GM23338 (cell line): Measurements from ENCODE around the gene HAT1. TPM values are rescaled to one million over a fixed set of nuclear protein-coding genes. Genes with fewer than 3 reads are reported as not detected.

Experiments used
- ATAC-seq: fragments of 200-7000 bp; cut with Tn5 transposase; 3 replicates; pipeline ENCODE4 v1.9.1; 2020
- DNase-seq: peaks from one replicate; pipeline ENCODE4 v3.0.0-alpha.2; 2015; ENCODE audit warnings: low spot score
- H2AFZ ChIP-seq: fragments of 200-600 bp; sonication (generic); 2 replicates; pipeline ENCODE4 v1.8.0; 2016; ENCODE audit warnings: antibody characterized with exemption, mild to moderate bottlenecking, moderate library complexity
- H3F3A ChIP-seq: fragments of 200-600 bp; sonication (generic); replicated peaks from 2 replicates; pipeline ENCODE4 v1.8.0; 2017; ENCODE audit warnings: antibody characterized with exemption, mixed run types, low read depth
- H3K27ac ChIP-seq: fragments of 200-600 bp; sonication (generic); 2 replicates; pipeline ENCODE4 v1.6.1; 2016; ENCODE audit warnings: low read depth
- H3K27me3 ChIP-seq: fragments of 200-600 bp; sonication (generic); 2 replicates; pipeline ENCODE4 v1.8.0; 2016; ENCODE audit warnings: mild to moderate bottlenecking, mixed run types, moderate library complexity; ENCODE audit not compliant: insufficient read depth
- H3K36me3 ChIP-seq: fragments of 200-600 bp; sonication (generic); 2 replicates; pipeline ENCODE4 v1.8.0; 2016; ENCODE audit warnings: mild to moderate bottlenecking; ENCODE audit not compliant: insufficient read depth
- H3K4me1 ChIP-seq: fragments of 200-600 bp; sonication (generic); 2 replicates; pipeline ENCODE4 v1.8.0; 2016; ENCODE audit warnings: mild to moderate bottlenecking, moderate library complexity; ENCODE audit not compliant: insufficient read depth
- H3K4me2 ChIP-seq: fragments of 200-600 bp; sonication (generic); 2 replicates; pipeline ENCODE4 v1.7.1; 2017; ENCODE audit warnings: mixed run types
- H3K4me3 ChIP-seq: fragments of 200-600 bp; sonication (generic); 2 replicates; pipeline ENCODE4 v1.6.1; 2016; ENCODE audit warnings: mixed run types
- H3K79me2 ChIP-seq: fragments of 200-600 bp; sonication (generic); replicated peaks from 2 replicates; pipeline ENCODE4 v1.8.0; 2017; ENCODE audit warnings: mild to moderate bottlenecking; ENCODE audit not compliant: insufficient read depth
- H3K9me2 ChIP-seq: fragments of 200-600 bp; sonication (generic); 2 replicates; pipeline ENCODE4 v1.8.0; 2017; ENCODE audit not compliant: insufficient read depth
- H4K20me1 ChIP-seq: fragments of 200-600 bp; sonication (generic); replicated peaks from 2 replicates; pipeline ENCODE4 v1.8.0; 2017; ENCODE audit warnings: mild to moderate bottlenecking; ENCODE audit not compliant: insufficient read depth
- H3K27ac Mint-ChIP-seq: 2 replicates; pipeline ENCODE4 v1.8.0; 2020; ENCODE audit warnings: inconsistent platforms, mild to moderate bottlenecking, moderate library complexity, mixed read lengths
- H3K27me3 Mint-ChIP-seq: 3 replicates; pipeline ENCODE4 v1.8.0; 2022; ENCODE audit warnings: low read depth, mild to moderate bottlenecking, moderate library complexity, mixed read lengths, inconsistent platforms; ENCODE audit not compliant: insufficient read depth, poor library complexity
- H3K36me3 Mint-ChIP-seq: 3 replicates; pipeline ENCODE4 v1.8.0; 2021; ENCODE audit warnings: low read depth, mild to moderate bottlenecking, inconsistent platforms, moderate library complexity, mixed read lengths
- H3K4me1 Mint-ChIP-seq: 3 replicates; pipeline ENCODE4 v1.8.0; 2020; ENCODE audit warnings: mild to moderate bottlenecking, inconsistent platforms, mixed read lengths
- H3K4me3 Mint-ChIP-seq: 3 replicates; pipeline ENCODE4 v1.8.0; 2021; ENCODE audit warnings: moderate library complexity, mild to moderate bottlenecking, inconsistent platforms, mixed read lengths
- H3K9me3 Mint-ChIP-seq: 3 replicates; pipeline ENCODE4 v1.8.0; 2020; ENCODE audit warnings: moderate library complexity, mild to moderate bottlenecking, inconsistent platforms, mixed read lengths
- CREB1 ChIP-seq: fragments of 250-450 bp; sonication (Bioruptor Pico); IDR thresholded peaks from 2 replicates; pipeline ENCODE4 v1.5.0; 2020; ENCODE audit warnings: low read depth, mild to moderate bottlenecking, moderate library complexity
- EZH2phosphoT487 ChIP-seq: fragments of 200-600 bp; sonication (generic); IDR thresholded peaks from one replicate; pipeline ENCODE4 v1.8.1; 2018; ENCODE audit warnings: antibody characterized with exemption; ENCODE audit not compliant: unreplicated experiment
- JUNB ChIP-seq: IDR thresholded peaks from one replicate; pipeline ENCODE4 v1.6.1; 2016; ENCODE audit warnings: antibody characterized with exemption; ENCODE audit not compliant: unreplicated experiment
- NANOG ChIP-seq: IDR thresholded peaks from 2 replicates; pipeline ENCODE4 v1.6.1; 2016; ENCODE audit warnings: antibody characterized with exemption, borderline replicate concordance
- STAT1 ChIP-seq: IDR thresholded peaks from one replicate; pipeline ENCODE4 v1.6.1; 2016; ENCODE audit warnings: antibody characterized with exemption; ENCODE audit not compliant: unreplicated experiment
- ZNF114 ChIP-seq: fragments of 250-450 bp; sonication (Bioruptor Pico); IDR thresholded peaks from 2 replicates; pipeline ENCODE4 v1.5.0; 2020; ENCODE audit warnings: mild to moderate bottlenecking, moderate library complexity
- ZNF331 ChIP-seq: fragments of 250-450 bp; sonication (Bioruptor Pico); IDR thresholded peaks from 2 replicates; pipeline ENCODE4 v1.5.0; 2020; ENCODE audit warnings: low read depth, mild to moderate bottlenecking, moderate library complexity
- polyA plus RNA-seq: library from polyadenylated mRNA; unstranded; fragments of >200 nt; fragmentation: Nextera tagmentation; extraction: Ambion mirVana; gene quantifications from 2 replicates; pipeline ENCODE4 v1.2.1, GENCODE V29; 2016
- total RNA-seq: library from RNA; depleted of rRNA; stranded (reverse); fragments of >200 nt; shearing (Covaris generic); gene quantifications from 2 replicates; pipeline ENCODE4 v1.2.3, GENCODE V29; 2014
- TF ChIP-seq, protein P1 (sequence below): IDR thresholded peaks from 2 replicates; pipeline ENCODE4 v1.6.1; 2016; ENCODE audit warnings: antibody characterized with exemption
- TF ChIP-seq, protein P2 (sequence below): IDR thresholded peaks from one replicate; pipeline ENCODE4 v1.6.1; 2018; ENCODE audit warnings: antibody characterized with exemption; ENCODE audit not compliant: unreplicated experiment
- TF ChIP-seq, protein P3 (sequence below), 2 experiments: fragments of 200-600 bp in 1 of 2; sonication (generic) in 1 of 2; conservative IDR thresholded peaks; 2 replicates each; pipeline versions ENCODE4 v1.5.1 to v1.6.1; 2016 to 2017; ENCODE audit warnings: antibody characterized with exemption in 2 of 2, low read depth in 2 of 2, mild to moderate bottlenecking in 2 of 2, moderate library complexity in 1 of 2

The HAT1 gene
- total and polyA plus RNA-seq, 2 experiments from 2014 or later, result 67.2 to 67.5 TPM

DNA sequence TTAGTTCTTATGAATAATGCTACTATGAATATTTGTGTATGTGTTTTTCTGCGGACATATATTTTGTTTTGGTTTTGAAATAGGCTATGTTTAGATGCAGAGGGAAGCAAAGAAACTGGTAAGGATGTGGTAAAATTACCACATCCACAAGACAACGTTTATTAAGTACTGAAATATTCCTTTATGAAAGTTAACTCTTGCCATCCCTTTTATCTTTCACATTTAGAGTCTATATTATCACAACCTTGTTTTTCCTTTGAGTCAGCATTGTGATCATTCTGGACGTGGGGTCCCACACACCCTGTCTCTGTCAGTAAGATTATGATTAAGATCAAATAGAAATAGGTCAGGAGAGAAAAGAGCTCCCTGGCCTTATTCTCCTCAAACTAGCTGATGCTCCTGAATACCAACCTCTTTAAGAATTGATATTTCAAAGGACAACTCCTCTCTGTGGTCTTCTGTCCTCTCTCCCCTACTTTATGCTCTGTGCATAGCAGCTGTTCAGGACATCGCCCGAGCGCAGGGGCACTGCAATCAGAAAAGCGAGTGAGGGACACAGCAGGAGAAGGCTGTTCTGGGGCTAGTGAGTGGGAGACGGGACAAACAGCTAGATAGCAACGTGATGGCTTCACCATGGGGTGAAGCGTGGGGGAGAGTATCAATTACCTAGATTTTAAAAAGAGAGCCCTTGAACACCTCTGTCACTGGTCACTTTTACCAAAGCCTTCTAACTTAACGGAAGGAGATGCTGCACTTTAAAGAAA is 89.7 kb downstream of the HAT1 start:
- Mint-ChIP-seq H3K4me1 (peaks cover 18% of the 10 kb centered on the region), H3K36me3 (no peaks in the 10 kb centered on the region), H3K27me3 (peaks cover 4% of the 10 kb centered on the region), H3K27ac (no peak overlapping the region), H3K4me3 (no peak overlapping the region), H3K9me3 (no peaks in the 10 kb centered on the region; the same call in 2 of the 3 replicates)
- H3K4me2 ChIP-seq, result no peak overlapping the region
- 0 out of 2 replicates have a peak, but pooled peaks cover 3% of the 10 kb centered on the region for H4K20me1 ChIP-seq
- H3F3A ChIP-seq, result no peaks in the 10 kb centered on the region
- no peaks in the 10 kb centered on the region for H3K27me3 ChIP-seq
- no peak overlapping the region for H3K4me3 ChIP-seq
- DNase-seq (no peak), ATAC-seq (peak; percentile 41)
- H3K79me2 ChIP-seq, result no peaks in the 10 kb centered on the region; the same call in 1 of the 2 replicates
- TF ChIP-seq, protein P1, sequence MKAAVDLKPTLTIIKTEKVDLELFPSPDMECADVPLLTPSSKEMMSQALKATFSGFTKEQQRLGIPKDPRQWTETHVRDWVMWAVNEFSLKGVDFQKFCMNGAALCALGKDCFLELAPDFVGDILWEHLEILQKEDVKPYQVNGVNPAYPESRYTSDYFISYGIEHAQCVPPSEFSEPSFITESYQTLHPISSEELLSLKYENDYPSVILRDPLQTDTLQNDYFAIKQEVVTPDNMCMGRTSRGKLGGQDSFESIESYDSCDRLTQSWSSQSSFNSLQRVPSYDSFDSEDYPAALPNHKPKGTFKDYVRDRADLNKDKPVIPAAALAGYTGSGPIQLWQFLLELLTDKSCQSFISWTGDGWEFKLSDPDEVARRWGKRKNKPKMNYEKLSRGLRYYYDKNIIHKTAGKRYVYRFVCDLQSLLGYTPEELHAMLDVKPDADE, result no peak
- TF ChIP-seq STAT1 (no peak), NANOG (no peak), CREB1 (CRISPR knock-in tag) (no peak), EZH2phosphoT487 (no peak), ZNF331 (no peak), JUNB (no peak)
- no peak overlapping the region for H2AFZ ChIP-seq
- H3K27ac ChIP-seq, result no peak overlapping the region
- no peaks in the 10 kb centered on the region; the same call in 1 of the 2 replicates for H3K9me2 ChIP-seq
- H3K4me1 ChIP-seq, result peaks cover 20% of the 10 kb centered on the region
- no peaks in the 10 kb centered on the region for H3K36me3 ChIP-seq

DNA sequence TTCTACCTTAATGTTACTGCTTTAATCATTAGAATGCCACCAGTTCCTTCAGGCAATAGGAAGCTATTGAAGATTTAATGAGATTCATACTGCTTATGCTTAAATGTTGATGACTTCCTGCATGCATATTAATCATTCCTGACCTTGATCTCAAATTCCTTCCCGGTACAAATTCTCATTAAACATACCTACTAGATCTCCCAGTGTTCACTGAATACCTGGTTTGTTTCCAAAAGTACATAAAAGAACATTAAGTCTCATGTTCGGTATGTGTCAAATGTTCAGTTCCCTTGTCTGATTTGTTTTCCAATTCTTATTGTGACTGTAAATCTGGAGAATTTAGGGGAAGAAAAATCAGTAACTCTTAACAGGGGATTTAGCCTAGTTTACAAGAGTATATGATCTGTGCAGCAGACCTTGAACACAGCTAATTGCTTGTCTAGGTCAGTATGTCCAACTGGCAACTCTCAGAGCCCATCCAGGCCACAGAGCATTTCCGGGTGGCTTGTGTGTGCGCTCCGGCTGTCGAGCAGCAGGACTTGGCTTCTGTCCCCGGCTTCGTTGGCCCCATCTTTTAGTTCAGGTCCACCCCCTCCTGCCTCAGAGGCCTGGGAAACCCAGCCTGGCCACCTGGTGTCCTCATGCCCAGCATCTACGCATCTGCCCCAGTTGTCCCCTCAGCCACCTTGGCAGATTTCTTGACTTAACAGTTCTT is 90.6 kb downstream of the HAT1 start:
- H3K4me3 ChIP-seq, result no peak overlapping the region
- H3K9me2 ChIP-seq, result no peaks in the 10 kb centered on the region; the same call in 1 of the 2 replicates
- Mint-ChIP-seq H3K27ac (peak overlapping the region; percentile 9), H3K36me3 (no peaks in the 10 kb centered on the region), H3K4me3 (peak overlapping the region; percentile 4; the same call in 1 of the 3 replicates), H3K27me3 (peaks cover 4% of the 10 kb centered on the region), H3K9me3 (no peaks in the 10 kb centered on the region; the same call in 2 of the 3 replicates), H3K4me1 (peaks cover 18% of the 10 kb centered on the region)
- ATAC-seq (peak; percentile 67), DNase-seq (peak; percentile 22)
- no peaks in the 10 kb centered on the region for H3K36me3 ChIP-seq
- H3K27me3 ChIP-seq, result no peaks in the 10 kb centered on the region
- peaks cover 20% of the 10 kb centered on the region for H3K4me1 ChIP-seq
- H3K4me2 ChIP-seq, result peak overlapping the region; percentile 53
- H3F3A ChIP-seq, result no peaks in the 10 kb centered on the region
- no peaks in the 10 kb centered on the region for H3K79me2 ChIP-seq
- H4K20me1 ChIP-seq, result 0 out of 2 replicates have a peak, but pooled peaks cover 3% of the 10 kb centered on the region
- peak overlapping the region; percentile 14; the same call in 1 of the 2 replicates for H3K27ac ChIP-seq
- no peak overlapping the region for H2AFZ ChIP-seq
- TF ChIP-seq, protein P2, sequence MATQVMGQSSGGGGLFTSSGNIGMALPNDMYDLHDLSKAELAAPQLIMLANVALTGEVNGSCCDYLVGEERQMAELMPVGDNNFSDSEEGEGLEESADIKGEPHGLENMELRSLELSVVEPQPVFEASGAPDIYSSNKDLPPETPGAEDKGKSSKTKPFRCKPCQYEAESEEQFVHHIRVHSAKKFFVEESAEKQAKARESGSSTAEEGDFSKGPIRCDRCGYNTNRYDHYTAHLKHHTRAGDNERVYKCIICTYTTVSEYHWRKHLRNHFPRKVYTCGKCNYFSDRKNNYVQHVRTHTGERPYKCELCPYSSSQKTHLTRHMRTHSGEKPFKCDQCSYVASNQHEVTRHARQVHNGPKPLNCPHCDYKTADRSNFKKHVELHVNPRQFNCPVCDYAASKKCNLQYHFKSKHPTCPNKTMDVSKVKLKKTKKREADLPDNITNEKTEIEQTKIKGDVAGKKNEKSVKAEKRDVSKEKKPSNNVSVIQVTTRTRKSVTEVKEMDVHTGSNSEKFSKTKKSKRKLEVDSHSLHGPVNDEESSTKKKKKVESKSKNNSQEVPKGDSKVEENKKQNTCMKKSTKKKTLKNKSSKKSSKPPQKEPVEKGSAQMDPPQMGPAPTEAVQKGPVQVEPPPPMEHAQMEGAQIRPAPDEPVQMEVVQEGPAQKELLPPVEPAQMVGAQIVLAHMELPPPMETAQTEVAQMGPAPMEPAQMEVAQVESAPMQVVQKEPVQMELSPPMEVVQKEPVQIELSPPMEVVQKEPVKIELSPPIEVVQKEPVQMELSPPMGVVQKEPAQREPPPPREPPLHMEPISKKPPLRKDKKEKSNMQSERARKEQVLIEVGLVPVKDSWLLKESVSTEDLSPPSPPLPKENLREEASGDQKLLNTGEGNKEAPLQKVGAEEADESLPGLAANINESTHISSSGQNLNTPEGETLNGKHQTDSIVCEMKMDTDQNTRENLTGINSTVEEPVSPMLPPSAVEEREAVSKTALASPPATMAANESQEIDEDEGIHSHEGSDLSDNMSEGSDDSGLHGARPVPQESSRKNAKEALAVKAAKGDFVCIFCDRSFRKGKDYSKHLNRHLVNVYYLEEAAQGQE, result no peak
- TF ChIP-seq CREB1 (CRISPR knock-in tag), result no peak
- TF ChIP-seq ZNF331, result no peak
- TF ChIP-seq EZH2phosphoT487, result no peak
- TF ChIP-seq, protein P3, sequence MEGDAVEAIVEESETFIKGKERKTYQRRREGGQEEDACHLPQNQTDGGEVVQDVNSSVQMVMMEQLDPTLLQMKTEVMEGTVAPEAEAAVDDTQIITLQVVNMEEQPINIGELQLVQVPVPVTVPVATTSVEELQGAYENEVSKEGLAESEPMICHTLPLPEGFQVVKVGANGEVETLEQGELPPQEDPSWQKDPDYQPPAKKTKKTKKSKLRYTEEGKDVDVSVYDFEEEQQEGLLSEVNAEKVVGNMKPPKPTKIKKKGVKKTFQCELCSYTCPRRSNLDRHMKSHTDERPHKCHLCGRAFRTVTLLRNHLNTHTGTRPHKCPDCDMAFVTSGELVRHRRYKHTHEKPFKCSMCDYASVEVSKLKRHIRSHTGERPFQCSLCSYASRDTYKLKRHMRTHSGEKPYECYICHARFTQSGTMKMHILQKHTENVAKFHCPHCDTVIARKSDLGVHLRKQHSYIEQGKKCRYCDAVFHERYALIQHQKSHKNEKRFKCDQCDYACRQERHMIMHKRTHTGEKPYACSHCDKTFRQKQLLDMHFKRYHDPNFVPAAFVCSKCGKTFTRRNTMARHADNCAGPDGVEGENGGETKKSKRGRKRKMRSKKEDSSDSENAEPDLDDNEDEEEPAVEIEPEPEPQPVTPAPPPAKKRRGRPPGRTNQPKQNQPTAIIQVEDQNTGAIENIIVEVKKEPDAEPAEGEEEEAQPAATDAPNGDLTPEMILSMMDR (conservative IDR thresholded peaks at IDR 0.05; ENCODE audit: low read depth in 2 of 2), result no peak
- TF ChIP-seq, protein P1, result no peak
- TF ChIP-seq ZNF114, result no peak
